GM10248 (cell line): ENCODE measurements around the gene CHD9.

ENCODE experiments used
- CTCF ChIA-PET: fragments of 300-600 bp; sonication (Branson Sonifier 250); formaldehyde crosslinking; extraction: SDS; loops from one replicate; lab custom pipeline; 2021; ENCODE audit warnings: antibody characterized with exemption; lab: Yijun Ruan, JAX
- POLR2A ChIA-PET: fragments of 350-650 bp; sonication (Branson Sonifier 250); formaldehyde crosslinking; extraction: SDS; loops from one replicate; lab custom pipeline; 2020; ENCODE audit warnings: antibody characterized with exemption; lab: Yijun Ruan, JAX
- DNase-seq: peaks from one replicate; pipeline ENCODE4 v3.0.0; 2012; ENCODE audit errors: extremely low spot score
- CTCF ChIP-seq: IDR thresholded peaks from 2 replicates; pipeline ENCODE4 v1.5.1; 2012; ENCODE audit warnings: mild to moderate bottlenecking, low read depth; ENCODE audit errors: extremely low read depth, missing control alignments, control extremely low read depth

The CHD9 gene

GRCh38 chr16:53357955-53358354 is 303.2 kb downstream of the CHD9 start:
- CTCF ChIA-PET = interaction anchor here (1.0 to 1.9 kb wide), 4 partner anchors 9 to 303 kb away, joined by 3 to 8 read pairs (median 4); partner anchors contain the start of gene CHD9
- POLR2A ChIA-PET = no interaction called here
- TF ChIP-seq CTCF = no peak
- DNase-seq = no peak

GRCh38 chr16:53358884-53359283 is 304.1 kb downstream of the CHD9 start:
- CTCF ChIA-PET = interaction anchor here (1.0 to 1.9 kb wide), 4 partner anchors 9 to 304 kb away, joined by 3 to 8 read pairs (median 4); partner anchors contain the start of gene CHD9
- no peak for DNase-seq
- no peak for TF ChIP-seq CTCF
- POLR2A ChIA-PET = no interaction called here

GRCh38 chr16:53369921-53370320 is 315.1 kb downstream of the CHD9 start:
- no peak for DNase-seq
- TF ChIP-seq CTCF = no peak
- ChIA-PET POLR2A (no interaction called here), CTCF (no interaction called here)

- ChIA-PET POLR2A (no interaction called here), CTCF (no interaction called here)
- no peak for TF ChIP-seq CTCF
- DNase-seq = no peak
Observed at GRCh38 chr16:53370827-53371226, 316.0 kb downstream of the CHD9 start.

- POLR2A ChIA-PET = no interaction called here
- TF ChIP-seq CTCF = no peak
- CTCF ChIA-PET = no interaction called here
- DNase-seq = peak; percentile 54
Observed at GRCh38 chr16:53372992-53373871, 318.4 kb downstream of the CHD9 start.

- ChIA-PET POLR2A (no interaction called here), CTCF (interaction anchor here (1.2 kb wide), 1 partner anchor 19 kb away, joined by 3 read pairs; no protein-coding TSS in a partner anchor)
- DNase-seq = no peak
- TF ChIP-seq CTCF = no peak
Observed at GRCh38 chr16:53374800-53375199, 320.0 kb downstream of the CHD9 start.
